Ishikawa (cell line): ENCODE results near the gene LBHD2.

Source experiments
- TEAD4 ChIP-seq: IDR thresholded peaks from 2 replicates; pipeline ENCODE4 v1.6.1; 2012
- YY1 ChIP-seq: IDR thresholded peaks from 2 replicates; pipeline ENCODE4 v1.6.1; 2012; ENCODE audit warnings: low read depth

DNA sequence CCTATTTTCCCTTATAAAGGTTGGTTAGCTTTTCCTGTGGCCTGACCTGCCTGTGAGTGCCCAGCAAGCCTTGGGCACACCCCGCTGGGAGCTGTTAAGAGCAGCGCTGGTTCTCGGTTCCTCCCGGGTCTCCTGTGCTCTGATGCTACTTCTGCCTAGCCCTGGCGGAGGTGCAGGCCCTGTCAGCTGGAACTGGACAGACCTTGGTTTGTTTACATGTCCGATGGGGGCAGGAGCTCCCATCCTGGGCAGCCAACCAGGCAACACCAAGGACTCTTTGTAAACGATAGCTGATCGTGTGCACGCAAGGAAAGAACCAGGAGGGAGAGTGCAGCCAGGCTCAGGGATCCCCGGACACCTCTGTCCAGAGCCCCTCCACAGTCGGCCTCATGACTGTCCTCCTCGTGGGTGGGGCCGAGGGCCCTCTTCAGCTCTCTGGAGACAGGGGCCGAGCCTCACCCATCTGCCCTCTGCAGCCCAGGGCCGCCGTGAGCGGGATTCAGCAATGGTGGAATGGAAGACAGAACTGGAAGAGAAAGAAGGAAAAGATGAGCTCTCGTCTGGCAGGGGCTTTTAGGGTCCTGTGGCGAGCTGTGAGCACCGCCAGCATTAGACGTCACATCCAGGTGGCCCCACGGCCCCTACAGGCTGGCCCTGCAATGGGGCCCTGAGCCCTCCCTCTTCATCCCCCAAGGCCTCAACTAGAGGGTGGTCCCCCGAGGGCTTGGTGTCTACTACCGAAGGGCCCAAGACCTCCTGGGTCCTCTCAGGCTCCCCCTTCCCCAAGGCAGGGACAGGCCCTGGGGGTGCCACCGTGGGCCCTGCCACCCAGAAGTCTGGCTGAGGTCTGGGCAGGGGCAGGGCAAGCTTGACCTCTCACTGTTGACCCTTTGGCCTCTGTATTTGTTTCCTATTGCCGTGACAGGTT is 51.6 kb downstream of the LBHD2 start:
- no peak for TF ChIP-seq YY1
- no peak for TF ChIP-seq TEAD4
